Liver (tissue), 9 donors: ENCODE data around the gene RNF4. TPM values are rescaled to one million over a fixed set of nuclear protein-coding genes. Genes with fewer than 3 reads are reported as not detected.
"Not testable (repeated sequence)": the region's sequence is repeated elsewhere in the genome, so short reads cannot be mapped to it uniquely, and the experiment has no call there.

ENCODE experiments used
- DNase-seq: peaks from one replicate; pipeline ENCODE4 v3.0.0-alpha.2; 2017; ENCODE audit warnings: low spot score
- H3K27ac ChIP-seq, 2 donors: one replicate each; pipeline ENCODE4 v1.7.0; 2013; ENCODE audit warnings: inconsistent platforms in 2 of 2, low read length in 2 of 2, control low read depth in 1 of 2, low read depth in 1 of 2, mild to moderate bottlenecking in 1 of 2
- H3K27me3 ChIP-seq, 4 donors: one replicate each; pipeline versions ENCODE4 v1.6.1 to v1.7.0; 2013; ENCODE audit warnings: low read length in 3 of 4, inconsistent platforms in 1 of 4, mild to moderate bottlenecking in 1 of 4, moderate library complexity in 1 of 4; ENCODE audit not compliant: control insufficient read depth in 4 of 4, insufficient read depth in 4 of 4
- H3K36me3 ChIP-seq, 4 donors: one replicate each; pipeline versions ENCODE4 v1.6.1 to v1.7.0; 2013; ENCODE audit warnings: low read length in 3 of 4, mild to moderate bottlenecking in 3 of 4, low read depth in 1 of 4, moderate library complexity in 1 of 4; ENCODE audit not compliant: control insufficient read depth in 4 of 4, insufficient read depth in 3 of 4
- H3K4me1 ChIP-seq, 4 donors: one replicate each; pipeline versions ENCODE4 v1.6.1 to v1.7.0; 2013; ENCODE audit warnings: low read length in 3 of 4, mild to moderate bottlenecking in 3 of 4, moderate library complexity in 1 of 4; ENCODE audit not compliant: control insufficient read depth in 4 of 4, insufficient read depth in 4 of 4
- H3K4me3 ChIP-seq, 3 donors: one replicate each; pipeline versions ENCODE4 v1.6.1 to v1.7.0; 2013; ENCODE audit warnings: low read length in 3 of 3, control low read depth in 1 of 3, low read depth in 1 of 3, mild to moderate bottlenecking in 1 of 3
- H3K9ac ChIP-seq, 2 donors: one replicate each; pipeline ENCODE4 v1.7.0; 2013; ENCODE audit warnings: low read length in 2 of 2, mild to moderate bottlenecking in 2 of 2, moderate library complexity in 2 of 2, control low read depth in 1 of 2, low read depth in 1 of 2
- H3K9me3 ChIP-seq, 4 donors: one replicate each; pipeline versions ENCODE4 v1.6.1 to v1.7.0; 2013; ENCODE audit warnings: low read length in 3 of 4; ENCODE audit not compliant: control insufficient read depth in 4 of 4
- ATF3 ChIP-seq: IDR thresholded peaks from 2 replicates; pipeline ENCODE4 v1.6.1; 2016; ENCODE audit warnings: antibody characterized with exemption
- EGR1 ChIP-seq, 2 donors: IDR thresholded peaks; 2 replicates each; pipeline ENCODE4 v1.6.1; 2016 to 2018; ENCODE audit warnings: antibody characterized with exemption in 2 of 2, low read depth in 2 of 2
- FOXA1 ChIP-seq: IDR thresholded peaks from 2 replicates; pipeline ENCODE4 v1.6.1; 2016; ENCODE audit warnings: antibody characterized with exemption
- GABPA ChIP-seq, 2 donors: IDR thresholded peaks in 1 of 2; conservative IDR thresholded peaks in 1 of 2; 2 replicates each; pipeline ENCODE4 v1.6.1; 2016; ENCODE audit warnings: antibody characterized with exemption in 2 of 2, mild to moderate bottlenecking in 1 of 2, moderate library complexity in 1 of 2
- HNF4G ChIP-seq: IDR thresholded peaks from 2 replicates; pipeline ENCODE4 v1.6.1; 2016; ENCODE audit warnings: antibody characterized with exemption
- JUND ChIP-seq, 2 donors: IDR thresholded peaks; 2 replicates each; pipeline ENCODE4 v1.6.1; 2016; ENCODE audit warnings: antibody characterized with exemption in 2 of 2
- MAX ChIP-seq: IDR thresholded peaks from 2 replicates; pipeline ENCODE4 v1.6.1; 2016; ENCODE audit warnings: antibody characterized with exemption
- RAD21 ChIP-seq, 2 donors: IDR thresholded peaks; 2 replicates each; pipeline ENCODE4 v1.6.1; 2016; ENCODE audit warnings: antibody characterized with exemption in 2 of 2, mild to moderate bottlenecking in 2 of 2
- REST ChIP-seq: IDR thresholded peaks from 2 replicates; pipeline ENCODE4 v1.6.1; 2016; ENCODE audit warnings: antibody characterized with exemption, mild to moderate bottlenecking
- RXRA ChIP-seq, 2 donors: IDR thresholded peaks; 2 replicates each; pipeline ENCODE4 v1.6.1; 2017 to 2018; ENCODE audit warnings: antibody characterized with exemption in 2 of 2, mild to moderate bottlenecking in 1 of 2
- SP1 ChIP-seq: IDR thresholded peaks from 2 replicates; pipeline ENCODE4 v1.6.1; 2018; ENCODE audit warnings: antibody characterized with exemption, mild to moderate bottlenecking
- TAF1 ChIP-seq: conservative IDR thresholded peaks from 2 replicates; pipeline ENCODE4 v1.6.1; 2016; ENCODE audit warnings: antibody characterized with exemption, mild to moderate bottlenecking
- ZBTB33 ChIP-seq: IDR thresholded peaks from 2 replicates; pipeline ENCODE4 v1.6.1; 2016; ENCODE audit warnings: antibody characterized with exemption
- WGBS: extraction: QIAGEN DNeasy Blood & Tissue Kit; methylation state at CpG from one replicate; pipeline ENCODE4 v1.1.7; 2013; 5-methylcytosine and 5-hydroxymethylcytosine counted together
- polyA plus RNA-seq, 2 donors: library from polyadenylated mRNA; stranded (reverse) in 1 of 2; unstranded in 1 of 2; fragments of 200-250 nt in 1 of 2; fragments of >200 nt in 1 of 2; fragmentation: Nextera tagmentation in 1 of 2; extraction: Ambion mirVana in 1 of 2; gene quantifications; one replicate each; pipeline versions ENCODE4 v1.2.1 to v1.2.3, GENCODE V29; 2013 to 2015
- total RNA-seq, 2 donors: library from RNA; depleted of rRNA; stranded (reverse); fragments of >200 nt; gene quantifications; one replicate each; pipeline ENCODE4 v1.2.3, GENCODE V29; 2014
- donor health status: healthy.
- donor health status: healthy.
- donor health status: healthy.
- donor health status: healthy.
- donor health status: healthy.

RNF4 gene
- total and polyA plus RNA-seq, 4 donors, result 13.0 to 31.0 (median 17.2) TPM

GRCh38 chr4:2462992-2463762, 5.7 kb upstream of the RNF4 start:
- H3K27ac ChIP-seq, result no peak overlapping the region

GRCh38 chr4:2465032-2465431, 3.9 kb upstream of the RNF4 start:
- TF ChIP-seq HNF4G (no peak), TAF1 (no peak), RXRA (IDR thresholded peaks at IDR 0.05) (no peak), RAD21 (IDR thresholded peaks at IDR 0.05) (no peak), JUND (IDR thresholded peaks at IDR 0.05) (no peak), REST (no peak), GABPA (IDR thresholded peaks at IDR 0.05 in 1 of 2, conservative IDR thresholded peaks at IDR 0.05 in 1 of 2) (no peak), ATF3 (no peak), FOXA1 (no peak), ZBTB33 (no peak), EGR1 (IDR thresholded peaks at IDR 0.05; ENCODE audit: low read depth in 2 of 2) (no peak)
- no peak for DNase-seq
- H3K27me3 ChIP-seq, result no peaks in the 10 kb centered on the region
- no peaks in the 10 kb centered on the region for H3K9me3 ChIP-seq
- WGBS, result 96% methylated on average over 6 of the region's 6 CpGs
- peaks cover 8 to 18% (median 15%) of the 10 kb centered on the region in 4 donors for H3K4me1 ChIP-seq
- no peak overlapping the region for H3K9ac ChIP-seq
- H3K4me3 ChIP-seq, result no peak overlapping the region
- no peaks in the 10 kb centered on the region for H3K36me3 ChIP-seq
- no peak overlapping the region for H3K27ac ChIP-seq

More at GRCh38 chr4:2462992-2463762, 5.7 kb upstream of the RNF4 start:
- peaks cover 8 to 15% (median 11%) of the 10 kb centered on the region in 4 donors for H3K4me1 ChIP-seq
- TF ChIP-seq ATF3 (no peak), MAX (no peak), FOXA1 (no peak), GABPA (IDR thresholded peaks at IDR 0.05 in 1 of 2, conservative IDR thresholded peaks at IDR 0.05 in 1 of 2) (no peak), HNF4G (no peak), REST (no peak), RXRA (IDR thresholded peaks at IDR 0.05) (no peak), SP1 (no peak), RAD21 (IDR thresholded peaks at IDR 0.05) (no peak)
- WGBS, result 40% methylated on average over 35 of the region's 35 CpGs
- peak overlapping the region in 1 of 3 donors; percentile 64 for H3K4me3 ChIP-seq
- no peaks in the 10 kb centered on the region for H3K9me3 ChIP-seq
- no peak for DNase-seq
- no peak overlapping the region for H3K9ac ChIP-seq
- no peaks in the 10 kb centered on the region for H3K27me3 ChIP-seq
- no peaks in the 10 kb centered on the region for H3K36me3 ChIP-seq

GRCh38 chr4:2465544-2465943, 3.4 kb upstream of the RNF4 start:
- H3K9ac ChIP-seq, H3K36me3 ChIP-seq, H3K9me3 ChIP-seq, DNase-seq, H3K27ac ChIP-seq, H3K27me3 ChIP-seq, H3K4me3 ChIP-seq: not testable (repeated sequence)
- peaks cover 8 to 23% (median 20%) of the 10 kb centered on the region in 4 donors for H3K4me1 ChIP-seq
